ENCODE measurements around the gene WASL. TPM values are rescaled to one million over a fixed set of nuclear protein-coding genes. Genes with fewer than 3 reads are reported as not detected.
"Not testable (repeated sequence)": the region's sequence is repeated elsewhere in the genome, so short reads cannot be mapped to it uniquely, and the experiment has no call there.

The WASL gene
- total RNA-seq, 2 donors from 2014 or later, result 20.9 to 24.7 TPM

DNA sequence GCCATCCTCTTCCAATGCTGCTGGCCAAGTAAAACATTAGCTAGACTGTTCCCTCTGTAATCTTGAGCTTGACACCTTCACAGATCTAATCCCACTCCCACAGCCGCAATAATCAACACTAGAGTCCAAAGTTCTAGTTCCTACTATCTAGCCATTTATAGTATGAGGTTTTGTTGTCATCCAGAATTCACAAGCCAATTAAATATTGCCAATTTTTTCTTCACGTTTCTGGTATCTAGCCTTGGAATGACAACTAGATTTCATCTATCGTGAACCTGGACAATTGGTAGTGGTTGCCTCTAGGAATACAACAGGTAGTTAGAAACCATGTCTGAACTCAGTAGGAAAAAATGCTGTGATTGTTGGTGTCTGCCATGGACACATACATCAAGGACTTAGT, 10.4 kb downstream of the WASL start:
- Histone ChIP-seq H3K4me3 (no peak overlapping the region), H3K27me3 (no peaks in the 10 kb centered on the region), H3K27ac (no peak overlapping the region), H3K4me1 (peaks cover 0 to 29% of the 10 kb centered on the region in 2 donors), H3K36me3 (no peaks in the 10 kb centered on the region), H3K9me3 (peaks cover 0 to 21% of the 10 kb centered on the region in 2 donors)
- DNase-seq (ENCODE audit: low spot score), result no peak
- no peak for TF ChIP-seq CTCF (IDR thresholded peaks at IDR 0.05)

- not testable (repeated sequence) for DNase-seq (ENCODE audit: low spot score); H3K27me3 ChIP-seq; H3K27ac ChIP-seq; H3K4me3 ChIP-seq; H3K36me3 ChIP-seq
- H3K4me1 ChIP-seq, result peaks cover 0 to 20% of the 10 kb centered on the region in 2 donors
- peaks cover 0 to 21% of the 10 kb centered on the region in 2 donors for H3K9me3 ChIP-seq
Measured at GRCh38 chr7:123737168-123737674, 11.6 kb downstream of the WASL start.

- H3K27ac ChIP-seq, result no peak overlapping the region
- DNase-seq (ENCODE audit: low spot score), result no peak
- peaks cover 0 to 11% of the 10 kb centered on the region in 2 donors for H3K4me1 ChIP-seq
- no peaks in the 10 kb centered on the region for H3K27me3 ChIP-seq
- no peak for TF ChIP-seq CTCF (IDR thresholded peaks at IDR 0.05)
- H3K9me3 ChIP-seq, result peaks cover 0 to 21% of the 10 kb centered on the region in 2 donors
- H3K36me3 ChIP-seq, result no peaks in the 10 kb centered on the region
- H3K4me3 ChIP-seq, result no peak overlapping the region
Measured at GRCh38 chr7:123735539-123735938, 13.3 kb downstream of the WASL start.

DNA sequence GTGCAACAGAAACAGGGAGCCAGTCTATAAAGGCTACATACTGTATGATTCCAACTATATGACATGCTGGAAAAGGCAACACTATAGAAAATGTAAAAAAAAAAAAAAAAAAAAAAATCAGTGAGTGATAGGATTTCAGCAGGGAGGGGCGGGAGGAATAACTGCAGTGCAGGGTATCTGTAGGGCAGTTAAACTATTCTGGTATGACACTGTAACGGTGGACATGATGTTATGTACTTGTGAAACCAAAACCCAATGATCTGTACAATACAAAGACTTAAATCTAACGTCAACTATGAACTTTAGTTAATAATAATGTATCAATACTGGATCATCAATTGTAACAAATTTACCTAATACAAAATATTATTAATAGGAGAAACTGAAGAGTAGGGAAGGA, 14.3 kb downstream of the WASL start:
- H3K27me3 ChIP-seq, result no peaks in the 10 kb centered on the region
- DNase-seq (ENCODE audit: low spot score), result no peak
- H3K27ac ChIP-seq, result no peak overlapping the region
- TF ChIP-seq CTCF (IDR thresholded peaks at IDR 0.05), result no peak
- H3K4me1 ChIP-seq, result peaks cover 0 to 11% of the 10 kb centered on the region in 2 donors
- no peaks in the 10 kb centered on the region for H3K36me3 ChIP-seq
- no peak overlapping the region for H3K4me3 ChIP-seq
- peaks cover 0 to 21% of the 10 kb centered on the region in 2 donors for H3K9me3 ChIP-seq

DNA sequence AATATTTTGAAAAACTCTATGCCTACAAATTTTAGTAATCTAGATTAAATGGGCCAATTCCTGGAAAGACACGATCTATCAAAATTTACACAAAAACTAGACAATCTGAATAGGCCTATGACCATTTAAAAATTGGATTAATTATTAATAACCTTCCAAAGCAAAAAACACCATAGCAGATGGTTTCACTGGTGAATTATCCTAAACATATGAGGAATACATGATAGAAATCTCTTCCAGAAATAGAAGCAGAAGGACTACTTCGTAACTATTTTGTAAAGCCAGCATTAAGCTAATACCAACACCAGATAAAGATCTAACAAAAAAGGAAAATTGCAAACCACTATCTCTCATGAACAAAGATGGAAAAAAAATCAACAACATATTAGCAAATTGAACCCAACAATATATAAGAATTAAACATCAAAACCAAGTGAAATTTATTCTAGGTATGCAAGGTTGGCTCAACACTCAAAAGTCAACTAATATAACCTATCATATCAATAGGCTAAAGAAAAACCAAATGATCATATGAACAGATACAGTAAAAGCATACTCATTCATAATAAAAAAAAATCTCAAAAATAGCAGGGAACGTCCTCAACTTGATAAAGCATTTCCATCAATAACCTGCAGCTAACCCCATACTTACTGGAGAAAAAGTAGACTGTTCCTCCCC, 16.3 kb downstream of the WASL start:
- no peaks in the 10 kb centered on the region for H3K4me1 ChIP-seq
- no peak for TF ChIP-seq CTCF (IDR thresholded peaks at IDR 0.05)
- no peaks in the 10 kb centered on the region for H3K36me3 ChIP-seq
- no peak overlapping the region for H3K27ac ChIP-seq
- no peak for DNase-seq (ENCODE audit: low spot score)
- no peaks in the 10 kb centered on the region for H3K27me3 ChIP-seq
- no peak overlapping the region for H3K4me3 ChIP-seq
- peaks cover 0 to 21% of the 10 kb centered on the region in 2 donors for H3K9me3 ChIP-seq

- Histone ChIP-seq H3K27ac (no peak overlapping the region), H3K36me3 (no peaks in the 10 kb centered on the region), H3K4me3 (no peak overlapping the region), H3K4me1 (peaks cover 0 to 14% of the 10 kb centered on the region in 2 donors), H3K27me3 (no peaks in the 10 kb centered on the region), H3K9me3 (no peaks in the 10 kb centered on the region)
- DNase-seq (ENCODE audit: low spot score), result no peak
- TF ChIP-seq CTCF (IDR thresholded peaks at IDR 0.05), result no peak
Measured at GRCh38 chr7:123729218-123729578, 19.6 kb downstream of the WASL start.

Measured in right atrium auricular region (tissue), 2 donors.